ENCODE data around the gene PIBF1.
"Not testable (repeated sequence)": the region's sequence is repeated elsewhere in the genome, so short reads cannot be mapped to it uniquely, and the experiment has no call there.

Gene PIBF1

DNA sequence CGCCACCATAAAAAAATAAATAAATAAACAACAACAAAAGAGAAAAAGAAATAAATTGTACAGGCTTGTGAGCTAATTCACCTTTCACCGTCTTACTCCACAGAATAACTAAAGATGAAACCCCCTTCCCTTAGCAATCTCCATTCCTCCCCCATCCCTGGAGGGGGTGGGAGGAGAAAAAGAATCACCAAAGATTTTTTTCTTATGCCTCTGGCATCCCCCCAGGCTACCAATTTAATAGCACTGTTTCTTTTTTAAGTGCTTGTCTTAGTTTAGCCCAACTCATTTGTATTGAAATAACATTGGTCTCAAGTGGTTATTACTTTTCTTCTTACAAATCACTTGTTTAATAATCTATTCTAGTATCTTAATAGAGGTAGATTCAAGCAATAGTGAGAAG, 253.0 kb downstream of the PIBF1 start:
- DNase-seq: no peak

DNA sequence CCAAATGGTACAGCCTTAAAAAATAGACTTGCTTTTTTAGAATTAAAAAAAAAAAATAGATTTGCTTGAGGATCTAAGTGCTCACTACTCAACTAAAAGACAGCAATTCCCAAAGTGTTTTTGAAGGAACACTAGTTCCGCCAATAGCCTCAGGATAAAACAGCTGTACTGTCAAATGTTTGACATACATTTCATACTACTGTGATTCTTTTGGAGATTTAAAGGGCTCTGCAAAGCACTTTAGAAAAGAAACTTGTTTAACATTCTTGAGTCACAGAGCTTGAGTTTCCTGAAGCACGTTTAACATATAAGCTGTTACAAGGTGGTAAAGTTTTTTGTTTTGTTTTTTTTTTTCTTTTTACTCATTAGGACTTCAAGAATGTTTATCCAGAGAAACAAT, 253.7 kb downstream of the PIBF1 start:
- DNase-seq: no peak

DNA sequence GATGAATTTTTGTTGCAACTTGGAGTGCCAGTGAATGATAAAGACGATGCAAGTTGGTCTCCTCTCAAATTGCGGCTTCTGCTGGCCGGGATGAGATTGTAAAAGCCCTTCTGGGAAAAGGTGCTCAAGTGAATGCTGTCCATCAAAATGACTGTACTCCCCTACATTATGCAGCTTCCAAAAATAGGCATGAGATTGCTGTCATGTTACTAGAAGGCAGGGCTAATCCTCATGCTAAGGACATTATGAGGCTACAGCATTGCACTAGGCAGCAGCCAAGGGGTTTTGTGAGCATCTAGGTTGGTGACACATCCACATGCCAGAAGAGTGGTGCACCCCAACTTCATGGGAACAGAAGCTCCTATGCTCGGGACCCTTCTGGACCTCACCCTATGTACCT, 254.6 kb downstream of the PIBF1 start:
- no peak for DNase-seq

DNA sequence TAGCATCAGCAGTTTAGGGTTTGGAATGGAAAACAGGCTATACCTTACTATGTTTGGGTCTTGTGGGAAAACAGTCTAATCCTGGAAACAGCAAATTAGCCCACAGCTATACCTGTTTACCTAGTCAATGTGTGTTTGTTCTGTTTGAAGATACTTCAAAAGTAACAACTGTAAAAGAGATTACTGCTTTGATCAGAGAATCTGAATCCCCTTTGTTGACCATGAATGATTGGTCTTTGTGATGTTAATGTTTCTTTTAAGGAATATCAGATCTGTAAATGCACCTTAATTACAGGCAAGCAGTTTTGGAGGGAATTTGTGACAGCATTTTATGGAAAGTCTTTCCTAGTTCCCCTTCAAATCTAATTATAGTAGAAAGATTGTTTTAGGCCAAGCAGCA, 256.1 kb downstream of the PIBF1 start:
- DNase-seq: no peak

DNA sequence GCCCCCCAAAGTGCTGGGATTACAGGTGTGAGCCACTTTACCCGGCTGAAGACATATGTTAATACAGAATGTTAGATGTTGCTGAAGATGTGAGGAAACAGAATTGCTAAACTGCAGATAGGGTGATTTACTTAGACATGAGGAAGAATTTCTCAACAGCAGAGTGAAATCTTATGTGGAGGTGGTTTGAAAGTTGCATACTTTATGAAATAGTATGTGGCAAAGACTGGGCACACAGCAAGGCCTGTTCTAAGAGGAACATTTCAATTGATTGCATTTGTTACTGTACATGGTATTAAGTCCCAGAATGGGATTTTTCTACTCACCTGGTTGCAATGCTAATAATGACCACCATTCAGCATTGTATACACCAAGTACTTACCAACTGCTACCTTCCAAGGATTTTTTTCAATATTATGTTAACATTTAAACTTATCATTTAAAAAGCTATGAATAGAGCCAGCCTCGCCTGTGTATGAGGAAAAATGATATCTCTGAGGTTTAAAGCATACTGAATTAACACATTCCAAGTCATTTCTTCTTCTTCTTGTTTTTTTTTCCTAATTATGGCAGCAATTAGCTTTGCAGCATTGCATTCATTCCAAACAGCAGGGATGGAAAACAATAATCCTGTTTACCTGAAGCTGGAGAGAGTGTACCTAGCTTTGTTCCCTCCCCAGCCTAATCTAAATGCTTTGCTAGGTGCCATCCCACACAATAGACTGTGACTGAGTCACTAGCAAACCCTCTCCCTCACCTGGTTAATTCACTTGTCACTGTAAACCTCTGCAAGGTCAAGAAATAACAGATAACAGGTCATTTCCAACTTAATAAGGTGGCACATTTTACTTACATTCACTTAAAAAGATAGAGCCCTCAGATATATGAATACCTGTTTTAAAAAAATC, 257.5 kb downstream of the PIBF1 start:
- DNase-seq: no peak

DNA sequence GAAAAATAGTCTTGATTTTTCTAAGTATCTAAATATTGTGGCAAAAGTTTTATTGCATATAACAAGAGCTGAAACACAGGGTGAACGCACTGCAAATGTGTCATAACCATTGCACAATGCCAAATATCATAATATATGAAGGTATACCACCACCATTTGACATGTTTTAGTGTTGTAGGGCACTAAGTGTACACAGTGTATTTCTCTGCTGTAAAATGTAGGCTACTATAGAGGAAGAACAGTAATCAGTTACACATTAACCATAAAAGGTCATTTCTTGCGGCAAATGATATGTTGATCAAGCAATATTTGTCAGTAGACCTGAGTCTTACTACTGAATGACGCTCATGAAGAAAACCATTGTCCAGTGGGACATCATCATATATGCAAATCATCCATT, 258.6 kb downstream of the PIBF1 start:
- no peak for DNase-seq

DNA sequence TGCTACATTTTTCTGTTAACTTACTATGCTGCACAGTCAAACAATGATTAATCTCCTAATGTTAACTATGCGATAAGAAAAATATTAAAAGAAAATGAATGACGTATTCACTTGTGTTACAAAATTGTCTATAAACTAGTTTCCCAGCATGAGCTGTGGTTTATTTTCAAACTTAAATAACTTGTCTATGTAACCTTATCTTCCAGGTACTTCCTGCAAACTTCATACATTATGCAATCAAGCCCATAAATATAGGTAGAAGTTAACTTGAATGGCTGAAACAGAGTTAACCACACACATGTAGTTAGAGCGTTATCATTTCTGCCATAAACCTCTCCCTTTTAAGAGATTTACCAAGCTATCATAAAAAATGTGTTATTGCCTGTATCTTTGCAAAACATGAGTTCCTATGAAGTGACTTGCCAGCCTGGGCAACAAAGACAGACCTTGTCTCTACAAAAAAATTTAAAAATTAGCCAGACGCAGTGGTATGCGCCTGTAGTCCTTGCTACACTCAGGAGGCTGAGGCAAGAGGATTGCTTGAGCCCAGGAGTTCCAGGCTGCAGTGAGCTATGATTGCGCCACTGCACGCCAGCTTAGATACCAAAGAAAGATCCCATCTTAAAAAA, 259.1 kb downstream of the PIBF1 start:
- no peak for DNase-seq

DNA sequence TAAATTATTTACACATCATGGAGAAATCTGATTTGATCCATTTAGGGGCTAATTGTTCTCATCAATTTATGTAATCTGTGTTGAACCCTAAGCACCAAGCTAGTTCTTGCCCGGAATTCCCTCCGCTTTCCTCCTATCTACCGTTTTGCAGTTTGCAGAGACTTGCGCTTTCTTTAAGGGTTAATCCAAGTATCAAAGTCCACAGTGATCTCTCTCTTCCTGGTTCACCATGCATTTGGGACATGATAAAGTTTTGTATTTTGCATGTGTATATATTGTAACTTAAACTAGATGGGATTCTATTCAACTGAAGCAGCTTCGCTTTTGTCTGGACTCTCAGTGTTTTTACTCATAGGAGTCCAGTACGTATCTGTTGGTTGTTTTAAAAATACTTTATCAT, 263.1 kb downstream of the PIBF1 start:
- DNase-seq: no peak

DNA sequence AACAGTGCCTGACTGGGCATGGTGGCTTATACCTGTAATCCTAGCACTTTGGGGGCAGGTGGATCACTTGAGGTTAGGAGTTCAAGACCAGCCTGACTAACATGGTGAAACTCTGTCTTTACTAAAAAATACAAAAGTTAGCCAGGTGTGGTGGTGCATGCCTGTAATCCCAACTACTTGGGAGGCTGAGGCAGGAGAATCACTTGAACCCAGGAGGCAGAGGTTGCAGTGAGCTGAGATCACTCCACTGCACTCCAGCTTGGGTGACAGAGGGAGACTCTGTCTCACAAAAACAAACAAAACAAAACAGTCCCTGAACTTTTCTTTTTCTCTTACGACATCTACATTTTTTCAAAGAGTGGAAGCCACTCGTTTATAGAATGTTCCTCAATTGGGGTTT, 266.7 kb downstream of the PIBF1 start:
- DNase-seq: not testable (repeated sequence)

DNA sequence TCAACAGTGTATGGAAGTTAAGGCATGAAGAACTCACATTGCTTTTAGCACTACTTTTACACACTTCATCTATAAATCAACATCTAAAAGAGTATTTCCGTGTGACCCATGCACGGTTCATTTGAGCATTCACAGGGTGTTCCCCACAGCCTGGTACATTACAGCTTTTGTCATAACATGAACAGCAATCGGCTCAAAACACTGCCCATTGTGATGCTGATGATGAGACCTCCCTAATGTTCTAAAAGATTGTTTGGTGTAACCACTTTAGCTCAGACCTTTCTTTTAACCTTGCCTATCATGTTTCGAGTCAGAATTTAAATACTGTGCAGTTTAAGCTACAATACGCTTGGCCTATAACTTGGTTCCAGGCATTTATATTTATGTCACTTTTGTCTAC, 272.8 kb downstream of the PIBF1 start:
- DNase-seq: no peak

DNA sequence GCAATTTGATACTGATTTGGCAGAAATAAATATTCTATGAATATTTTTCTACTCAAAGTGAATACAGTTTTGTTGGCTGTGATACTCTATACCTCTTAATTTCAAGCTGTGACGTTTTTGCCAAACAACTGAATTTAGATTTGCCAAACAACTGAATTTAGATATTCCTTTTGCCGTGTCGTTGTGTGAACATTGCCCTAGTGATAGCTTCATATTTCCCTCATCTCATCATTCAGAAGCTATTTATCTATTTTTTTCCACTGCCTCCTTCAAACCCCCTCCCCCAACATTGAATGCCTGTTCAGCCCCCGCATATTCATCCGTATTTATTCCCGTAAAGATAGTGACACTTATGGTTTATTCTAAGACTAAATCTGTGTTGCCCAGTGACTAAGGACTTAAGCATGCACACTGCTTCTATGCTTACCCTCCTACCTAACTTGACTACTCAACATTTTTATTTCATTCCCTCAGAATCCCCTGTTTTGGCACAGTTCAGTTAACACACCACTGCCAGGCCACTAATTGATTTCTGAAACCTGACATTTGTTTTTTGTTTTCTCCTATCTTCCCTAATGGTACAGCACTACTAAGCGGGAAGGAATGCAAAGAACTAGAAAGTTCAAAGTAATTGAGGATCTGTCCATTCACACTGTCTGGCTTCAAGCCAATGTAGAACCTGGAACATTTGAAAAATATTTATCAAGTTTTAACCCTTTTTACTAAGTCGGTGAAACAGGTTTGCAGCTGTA, 274.1 kb downstream of the PIBF1 start:
- DNase-seq: peak; percentile 85

DNA sequence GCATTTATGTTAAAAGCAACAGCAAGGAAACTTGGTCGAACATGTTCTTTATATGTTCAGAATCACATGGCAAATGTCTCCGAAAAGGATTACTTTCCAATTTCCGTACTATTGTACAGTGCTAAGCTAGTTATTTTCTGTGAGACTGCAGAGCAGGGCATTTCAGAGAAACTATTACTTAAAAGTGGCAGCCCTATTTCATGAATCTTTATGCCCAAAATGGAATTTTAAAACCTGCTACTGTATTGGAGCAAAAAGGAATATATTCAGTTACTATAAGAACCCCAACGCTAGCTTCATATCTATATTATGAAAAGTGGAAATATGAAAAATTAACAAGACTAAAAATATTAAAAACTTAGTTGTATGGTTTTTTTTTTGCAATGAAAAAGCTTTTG, 274.6 kb downstream of the PIBF1 start:
- DNase-seq: no peak

DNA sequence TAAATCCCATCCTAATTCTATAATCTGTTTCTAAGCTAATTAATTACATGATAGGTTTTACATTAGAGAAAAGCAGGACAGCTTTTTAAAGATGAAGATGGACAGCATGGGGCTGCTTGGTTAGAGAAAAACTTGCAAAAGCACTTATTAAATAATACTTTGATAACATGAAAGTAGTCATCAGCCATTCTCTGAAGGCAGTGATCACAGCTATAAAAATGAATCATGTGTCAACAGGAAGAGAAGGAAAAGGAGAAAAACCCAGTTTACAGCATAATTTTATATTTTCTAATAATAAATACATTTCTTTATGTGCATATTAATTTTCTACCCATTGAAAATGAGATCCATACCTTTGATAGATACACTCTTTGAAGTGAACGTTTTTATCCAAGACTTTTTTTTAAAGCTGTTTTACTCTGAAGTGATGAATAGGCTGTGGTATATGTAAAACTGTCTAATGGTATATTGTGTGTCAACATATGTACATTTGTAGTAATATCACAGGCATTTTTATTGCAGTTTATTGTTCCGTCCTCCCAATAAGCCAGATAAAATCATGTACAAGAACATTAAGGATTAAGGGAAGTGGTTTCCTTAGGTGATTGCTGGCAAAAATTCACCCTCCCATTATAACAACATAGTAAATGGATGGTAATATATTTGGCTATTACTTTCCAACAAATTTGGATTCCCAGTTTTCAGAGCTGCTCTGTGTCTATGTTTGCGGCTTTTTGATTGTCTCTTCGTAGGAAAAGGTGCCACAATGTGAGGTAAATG, 275.5 kb downstream of the PIBF1 start:
- no peak for DNase-seq

DNA sequence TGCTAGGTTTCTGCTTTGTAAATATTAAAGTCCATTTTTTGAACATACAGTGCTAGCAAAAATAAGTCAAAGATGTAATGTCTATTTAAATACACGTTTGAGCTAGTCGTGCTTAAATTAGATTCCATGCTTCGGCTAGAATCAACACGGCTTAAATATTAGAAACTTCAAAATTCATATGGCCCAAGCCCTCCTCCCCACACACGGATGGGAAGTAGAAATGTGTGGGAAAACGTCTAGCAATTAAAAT, 276.1 kb downstream of the PIBF1 start:
- DNase-seq: no peak

DNA sequence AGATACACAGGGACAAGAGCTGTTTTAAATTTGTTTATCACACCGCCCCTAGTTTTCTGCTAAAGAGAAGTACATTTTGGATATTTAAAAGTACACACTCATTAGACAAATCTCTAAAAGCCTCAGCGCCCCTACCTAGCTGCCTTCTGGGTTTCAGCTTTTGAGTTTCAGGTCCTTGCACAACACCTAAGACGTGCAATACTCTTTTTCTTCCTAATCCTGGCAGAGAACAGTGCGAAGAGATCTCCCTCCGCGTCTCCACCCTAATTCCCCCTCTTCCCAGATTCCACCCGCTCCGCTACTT, 276.5 kb downstream of the PIBF1 start:
- DNase-seq: no peak

DNA sequence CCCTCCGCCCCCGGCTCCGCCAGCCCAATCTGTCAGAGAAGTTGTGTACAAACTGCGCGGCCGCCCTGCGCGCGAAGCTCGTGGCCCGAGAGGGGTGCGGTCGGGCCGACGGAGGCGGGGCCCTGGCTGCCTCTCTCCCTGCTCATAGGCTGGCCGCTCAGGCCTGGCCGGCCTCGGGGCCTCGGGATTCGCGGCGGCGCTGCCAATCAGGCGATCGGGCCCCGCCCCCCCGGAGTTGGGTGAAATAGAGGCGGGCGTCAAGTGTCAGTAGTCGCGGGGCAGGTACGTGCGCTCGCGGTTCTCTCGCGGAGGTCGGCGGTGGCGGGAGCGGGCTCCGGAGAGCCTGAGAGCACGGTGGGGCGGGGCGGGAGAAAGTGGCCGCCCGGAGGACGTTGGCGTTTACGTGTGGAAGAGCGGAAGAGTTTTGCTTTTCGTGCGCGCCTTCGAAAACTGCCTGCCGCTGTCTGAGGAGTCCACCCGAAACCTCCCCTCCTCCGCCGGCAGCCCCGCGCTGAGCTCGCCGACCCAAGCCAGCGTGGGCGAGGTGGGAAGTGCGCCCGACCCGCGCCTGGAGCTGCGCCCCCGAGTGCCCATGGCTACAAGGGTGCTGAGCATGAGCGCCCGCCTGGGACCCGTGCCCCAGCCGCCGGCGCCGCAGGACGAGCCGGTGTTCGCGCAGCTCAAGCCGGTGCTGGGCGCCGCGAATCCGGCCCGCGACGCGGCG, 277.0 kb downstream of the PIBF1 start, which contains the start of gene KLF5:
Gene KLF5, plus strand, starts transcription at position 270 of the 724 bp plus-strand sequence. Its CDS starts 323 bp downstream, at position 593.
- DNase-seq: peak; percentile 93

DNA sequence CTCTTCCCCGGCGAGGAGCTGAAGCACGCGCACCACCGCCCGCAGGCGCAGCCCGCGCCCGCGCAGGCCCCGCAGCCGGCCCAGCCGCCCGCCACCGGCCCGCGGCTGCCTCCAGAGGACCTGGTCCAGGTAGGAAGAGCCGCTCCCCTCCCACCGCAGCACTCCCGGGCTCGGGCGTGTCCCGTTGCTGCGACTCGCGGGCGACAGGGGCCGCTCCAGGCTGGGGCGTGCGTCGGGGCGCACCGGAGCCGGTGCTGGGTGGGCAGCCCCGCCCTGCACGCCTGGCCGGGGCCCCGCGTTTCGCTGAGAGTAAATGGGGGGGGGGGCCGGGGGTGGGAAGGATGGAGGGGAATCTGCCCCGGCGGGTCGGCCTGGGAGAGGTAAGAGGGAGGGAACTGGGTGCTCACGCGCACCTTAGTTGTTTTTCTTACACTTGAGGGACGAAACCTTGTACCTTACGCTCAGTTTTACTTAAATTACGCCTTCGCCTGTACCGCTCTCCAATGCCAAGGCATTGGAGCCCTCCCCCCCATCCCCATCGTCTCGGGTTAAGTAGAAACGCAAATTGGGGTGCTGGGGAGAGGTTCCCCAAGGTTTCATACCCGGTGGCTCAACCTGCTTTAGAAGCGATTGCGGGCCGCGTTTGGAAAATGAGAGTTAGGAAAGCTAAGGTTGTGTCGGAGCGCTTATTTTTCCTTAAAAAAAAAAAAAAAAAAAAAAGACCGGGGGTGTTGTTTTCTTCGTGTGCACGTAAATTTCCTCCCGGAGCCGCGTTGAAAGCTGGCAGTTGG, 277.7 kb downstream of the PIBF1 start:
- DNase-seq: no peak

DNA sequence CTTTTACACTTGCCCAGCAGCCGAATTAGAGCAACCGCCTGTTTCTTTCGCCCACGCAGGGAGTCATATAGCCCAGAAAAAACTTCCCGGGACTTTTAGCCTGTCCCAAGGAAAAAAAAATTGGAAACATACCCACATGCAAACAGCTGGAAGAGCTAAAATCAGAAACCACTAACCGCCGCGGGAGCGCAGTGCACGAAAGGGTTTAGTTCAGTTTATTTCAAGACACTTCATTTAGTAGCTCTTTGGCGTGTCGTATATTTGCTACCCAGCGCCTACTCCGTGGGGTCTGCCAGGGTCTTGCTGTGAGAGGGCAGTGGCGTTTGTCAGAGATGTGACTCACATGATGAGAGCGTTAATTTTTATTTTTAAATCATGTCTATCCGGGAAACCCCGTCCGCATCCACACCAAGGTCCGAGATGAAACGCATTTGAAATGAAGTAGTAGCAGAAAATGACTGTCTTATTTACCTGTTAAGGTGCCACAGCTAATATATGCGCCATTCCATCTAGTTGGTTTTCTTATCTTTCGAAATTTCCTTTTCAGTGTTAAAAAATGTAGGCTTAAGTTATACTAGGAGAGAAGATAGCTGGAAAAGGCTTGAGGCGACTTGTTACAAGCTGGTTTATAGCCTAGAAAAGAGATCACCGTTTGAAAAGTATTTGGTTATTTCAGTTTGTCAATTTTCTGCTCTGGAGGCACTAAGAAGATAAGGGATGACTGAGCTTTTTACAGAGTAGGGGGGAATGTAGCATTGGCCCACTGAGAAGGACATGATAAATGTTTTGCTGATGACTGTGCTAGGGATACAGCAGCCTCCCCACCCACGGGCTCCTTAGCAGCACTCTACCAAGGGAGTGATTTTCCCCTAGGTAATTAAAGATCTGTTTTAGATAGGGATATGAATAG, 278.6 kb downstream of the PIBF1 start:
- DNase-seq: peak; percentile 77

DNA sequence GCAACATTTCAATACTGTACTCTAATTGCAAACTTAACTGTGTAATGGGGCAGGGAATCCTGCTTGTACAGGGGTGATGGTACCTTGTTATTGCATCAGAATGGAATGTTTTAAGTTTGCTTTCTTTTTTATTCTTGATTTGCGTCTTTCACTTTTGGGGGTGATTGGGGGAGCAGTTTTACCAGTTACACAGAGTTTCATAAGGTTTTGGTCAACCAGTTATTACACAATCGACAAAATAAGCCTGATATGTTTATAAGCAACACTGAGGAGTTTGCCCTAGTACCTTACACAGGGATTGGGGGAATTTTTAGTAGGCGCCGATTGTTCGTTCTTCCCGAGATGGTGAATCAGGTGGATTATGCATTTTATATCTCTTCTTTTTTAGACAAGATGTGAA, 279.5 kb downstream of the PIBF1 start:
- DNase-seq: no peak

DNA sequence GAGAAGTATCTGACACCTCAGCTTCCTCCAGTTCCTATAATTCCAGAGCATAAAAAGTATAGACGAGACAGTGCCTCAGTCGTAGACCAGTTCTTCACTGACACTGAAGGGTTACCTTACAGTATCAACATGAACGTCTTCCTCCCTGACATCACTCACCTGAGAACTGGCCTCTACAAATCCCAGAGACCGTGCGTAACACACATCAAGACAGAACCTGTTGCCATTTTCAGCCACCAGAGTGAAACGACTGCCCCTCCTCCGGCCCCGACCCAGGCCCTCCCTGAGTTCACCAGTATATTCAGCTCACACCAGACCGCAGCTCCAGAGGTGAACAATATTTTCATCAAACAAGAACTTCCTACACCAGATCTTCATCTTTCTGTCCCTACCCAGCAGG, 279.9 kb downstream of the PIBF1 start:
- DNase-seq: no peak

DNA sequence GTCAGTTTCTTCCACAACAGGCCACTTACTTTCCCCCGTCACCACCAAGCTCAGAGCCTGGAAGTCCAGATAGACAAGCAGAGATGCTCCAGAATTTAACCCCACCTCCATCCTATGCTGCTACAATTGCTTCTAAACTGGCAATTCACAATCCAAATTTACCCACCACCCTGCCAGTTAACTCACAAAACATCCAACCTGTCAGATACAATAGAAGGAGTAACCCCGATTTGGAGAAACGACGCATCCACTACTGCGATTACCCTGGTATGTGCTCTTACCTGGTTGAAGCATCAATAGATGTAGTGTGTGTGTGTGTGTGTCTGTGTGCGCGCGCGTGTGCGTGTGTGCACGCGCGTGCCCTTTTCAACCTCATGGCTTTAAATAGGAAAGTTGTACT, 280.5 kb downstream of the PIBF1 start:
- no peak for DNase-seq

Data from fibroblast of upper back skin (primary cell).